GM12878 (cell line): ENCODE measurements around the gene VSTM2L. TPM values are rescaled to one million over a fixed set of nuclear protein-coding genes. Genes with fewer than 3 reads are reported as not detected.

Experiments
- ATAC-seq: fragments of 200-7000 bp; cut with Tn5 transposase; 3 replicates; pipeline ENCODE4 v1.9.1; 2020; ENCODE audit warnings: mild to moderate bottlenecking, moderate library complexity
- BruUV-seq: library from RNA; stranded (reverse); fragments of 400-500 nt; replicated peaks from 2 replicates; lab custom pipeline; 2021; lab: Mats Ljungman, UMichigan
- CTCF ChIA-PET: fragments of 300-600 bp; sonication (Branson Sonifier 250); formaldehyde crosslinking; extraction: SDS; loops from one replicate; lab custom pipeline; 2021; ENCODE audit warnings: inconsistent platforms; lab: Yijun Ruan, JAX
- POLR2A ChIA-PET: fragments of 350-600 bp; formaldehyde crosslinking; extraction: SDS; loops from one replicate; lab custom pipeline; 2021; ENCODE audit warnings: inconsistent platforms; lab: Charles Lee
- RAD21 ChIA-PET: fragments of 300-600 bp; sonication (Branson Sonifier 250); formaldehyde crosslinking; loops from one replicate; lab custom pipeline; 2023; ENCODE audit warnings: antibody characterized with exemption; ENCODE audit not compliant: unreplicated experiment; lab: Charles Lee
- SMC1A ChIA-PET: fragments of 300-600 bp; sonication (Branson Sonifier 250); formaldehyde crosslinking; loops from one replicate; lab custom pipeline; 2023; ENCODE audit not compliant: unreplicated experiment, uncharacterized antibody; lab: Charles Lee
- DNase-seq: peaks from one replicate; pipeline ENCODE4 v3.0.0-alpha.2; 2011; ENCODE audit warnings: low read depth, low spot score
- FAIRE-seq: peaks from 3 replicates; lab custom pipeline; 2011; peaks lifted over from hg19 to GRCh38; lab: Jason Lieb, UNC
- H2AFZ ChIP-seq: 2 replicates; pipeline ENCODE4 v1.6.0; 2011; ENCODE audit warnings: low read depth, low read length, control low read depth; ENCODE audit not compliant: control insufficient read depth
- H3K27ac ChIP-seq: 2 replicates; pipeline ENCODE4 v1.5.1; 2011; ENCODE audit warnings: control low read depth; ENCODE audit not compliant: control insufficient read depth, insufficient read depth
- H3K27me3 ChIP-seq, 2 experiments: replicated peaks in 1 of 2; 2 replicates each; pipeline versions ENCODE4 v1.6.0 to v1.6.1; 2011; ENCODE audit warnings: low read length in 1 of 2; ENCODE audit not compliant: control insufficient read depth in 2 of 2, insufficient read depth in 2 of 2
- H3K36me3 ChIP-seq, 2 experiments: 2 replicates each; pipeline ENCODE4 v1.5.1; 2011; ENCODE audit warnings: low read length in 1 of 2; ENCODE audit not compliant: control insufficient read depth in 2 of 2, insufficient read depth in 2 of 2
- H3K4me1 ChIP-seq: 2 replicates; pipeline ENCODE4 v1.6.1; 2011; ENCODE audit warnings: mild to moderate bottlenecking, low read length, moderate library complexity, mixed read lengths; ENCODE audit not compliant: control insufficient read depth, insufficient read depth
- H3K4me2 ChIP-seq: 2 replicates; pipeline ENCODE4 v1.6.0; 2011; ENCODE audit warnings: control low read depth; ENCODE audit not compliant: control insufficient read depth, insufficient read depth
- H3K4me3 ChIP-seq: fragments of 200-600 bp; sonication (generic); 2 replicates; pipeline ENCODE4 v1.5.1; 2016
- H3K79me2 ChIP-seq: 2 replicates; pipeline ENCODE4 v1.6.0; 2011; ENCODE audit warnings: low read length; ENCODE audit not compliant: control insufficient read depth, insufficient read depth
- H3K9ac ChIP-seq: 2 replicates; pipeline ENCODE4 v1.8.0; 2011; ENCODE audit warnings: low read length, control low read depth, mixed read lengths; ENCODE audit not compliant: control insufficient read depth, insufficient read depth
- H3K9me3 ChIP-seq: replicated peaks from 3 replicates; pipeline ENCODE4 v1.5.1; 2011; ENCODE audit warnings: mild to moderate bottlenecking, low read length; ENCODE audit not compliant: control insufficient read depth, insufficient read depth
- H4K20me1 ChIP-seq: 2 replicates; pipeline ENCODE4 v1.6.0; 2011; ENCODE audit not compliant: control insufficient read depth, insufficient read depth
- EGR1 ChIP-seq, 2 experiments: IDR thresholded peaks; 1 replicate in 1 of 2; 2 replicates in 1 of 2; pipeline ENCODE4 v1.6.1; 2011 to 2012; ENCODE audit warnings: low read depth in 2 of 2, low read length in 2 of 2, borderline replicate concordance in 1 of 2, mild to moderate bottlenecking in 1 of 2, moderate library complexity in 1 of 2
- ELK1 ChIP-seq: IDR thresholded peaks from 2 replicates; pipeline ENCODE4 v1.6.1; 2012; ENCODE audit warnings: low read depth, low read length, improper control_type of control experiment
- ESRRA ChIP-seq: IDR thresholded peaks from 2 replicates; pipeline ENCODE4 v1.6.1; 2012; ENCODE audit warnings: mild to moderate bottlenecking, low read length, improper control_type of control experiment
- KAT2A ChIP-seq: conservative IDR thresholded peaks from 2 replicates; pipeline ENCODE4 v1.6.1; 2011; ENCODE audit warnings: low read depth, low read length; ENCODE audit not compliant: control insufficient read depth
- PAX5 ChIP-seq: IDR thresholded peaks from 2 replicates; pipeline ENCODE4 v1.6.1; 2011; ENCODE audit warnings: low read depth, low read length, borderline replicate concordance
- SMC3 ChIP-seq: IDR thresholded peaks from 2 replicates; pipeline ENCODE4 v1.6.1; 2011; ENCODE audit warnings: low read length, improper control_type of control experiment, borderline replicate concordance
- WGBS: methylation state at CpG from one replicate; pipeline ENCODE4 v1.1.6; 2016; ENCODE audit warnings: low lambda C conversion rate; ENCODE audit not compliant: insufficient replicate concordance, insufficient coverage; ENCODE audit errors: missing lambda C conversion rate; 5-methylcytosine and 5-hydroxymethylcytosine counted together
- in situ Hi-C: fragments of 300-500 bp; cut with MboI; formaldehyde crosslinking; loops from 9 replicates; pipeline ENCODE4 v1.14.3; 2018; ENCODE audit warnings: mixed read lengths
- intact Hi-C: fragments of 100-400 bp; cut with micrococcal nuclease; formaldehyde crosslinking; loops from one replicate; pipeline ENCODE4 v1.14.2; 2022; ENCODE audit not compliant: unreplicated experiment
- polyA plus RNA-seq, 11 experiments: library from polyadenylated mRNA; depleted of rRNA in 4 of 11; unstranded in 6 of 11; stranded (reverse) in 5 of 11; fragments of >200 nt; fragmentation: Nextera tagmentation in 4 of 11; fragmentation: Illumina TruSeq in 1 of 11; extraction: Ambion mirVana in 4 of 11; extraction: Trizol in 1 of 11; gene quantifications; 1 replicate in 1 of 11; 2 replicates in 10 of 11; pipeline versions ENCODE4 v1.2.1 to v1.2.3, GENCODE V29; 2011 to 2016; ENCODE audit warnings: inconsistent platforms in 2 of 11, missing spikeins in 2 of 11, low read depth in 1 of 11
- total RNA-seq, 4 experiments: library from RNA; depleted of rRNA in 3 of 4; stranded (reverse); fragments of >200 nt in 3 of 4; fragmentation: Illumina TruSeq in 1 of 4; extraction: Trizol in 1 of 4; gene quantifications; 2 replicates each; pipeline versions ENCODE4 v1.2.1 to v1.2.3, GENCODE V29; 2013 to 2021

The VSTM2L gene
- total and polyA plus RNA-seq, 10 of the 15 experiments (the other 5 are each of a cell fraction or from before 2014, with no cell fraction given), result 0.05 to 1.5 (median 0.63) TPM; not detected in 2

GRCh38 chr20:37881601-37882343 lies 21.2 kb upstream of the VSTM2L start:
- POLR2A ChIA-PET, result no interaction called here
- ATAC-seq (0 out of 3 replicates have a peak, but pooled peaks have one; percentile 22), FAIRE-seq (no peak), DNase-seq (no peak)
- CTCF ChIA-PET, result no interaction called here
- Histone ChIP-seq H3K4me1 (no peaks in the 10 kb centered on the region), H3K4me2 (no peak overlapping the region), H2AFZ (no peak overlapping the region), H4K20me1 (no peaks in the 10 kb centered on the region), H3K27ac (no peak overlapping the region), H3K4me3 (no peak overlapping the region), H3K9ac (no peak overlapping the region), H3K9me3 (no peaks in the 10 kb centered on the region), H3K79me2 (no peaks in the 10 kb centered on the region), H3K36me3 (no peaks in the 10 kb centered on the region), H3K27me3 (no peaks in the 10 kb centered on the region)
- no TSS peak for BruUV-seq
- SMC1A ChIA-PET, result no interaction called here
- RAD21 ChIA-PET, result no interaction called here
- TF ChIP-seq ESRRA (no peak), SMC3 (no peak), PAX5 (no peak), ELK1 (no peak), KAT2A (no peak), EGR1 (IDR thresholded peaks at IDR 0.05; ENCODE audit: borderline replicate concordance in 1 of 2, low read depth in 2 of 2, low read length in 2 of 2) (no peak)
- 63% methylated on average over 22 of the region's 22 CpGs for WGBS
- in situ Hi-C loops, result no loop called here
- intact Hi-C loops, result no loop called here
